Muscle of leg (tissue), 11 donors: ENCODE data around the gene CIZ1. TPM values are rescaled to one million over a fixed set of nuclear protein-coding genes. Genes with fewer than 3 reads are reported as not detected.

Source experiments
- DNase-seq: peaks from one replicate; pipeline ENCODE4 v3.0.0; 2013
- H3K27ac ChIP-seq: one replicate; pipeline ENCODE4 v1.5.1; 2013; ENCODE audit warnings: mild to moderate bottlenecking, low read length, control low read depth
- H3K27me3 ChIP-seq: one replicate; pipeline ENCODE4 v1.6.1; 2013; ENCODE audit warnings: low read length; ENCODE audit not compliant: control insufficient read depth, insufficient read depth
- H3K36me3 ChIP-seq: one replicate; pipeline ENCODE4 v1.6.1; 2013; ENCODE audit warnings: low read length; ENCODE audit not compliant: control insufficient read depth, insufficient read depth
- H3K4me1 ChIP-seq: one replicate; pipeline ENCODE4 v1.6.1; 2013; ENCODE audit warnings: low read length; ENCODE audit not compliant: control insufficient read depth, insufficient read depth
- H3K4me3 ChIP-seq: one replicate; pipeline ENCODE4 v1.5.1; 2013; ENCODE audit warnings: low read length, control low read depth
- H3K9me3 ChIP-seq: replicated peaks from 2 replicates; pipeline ENCODE4 v1.6.1; 2013; ENCODE audit warnings: low read depth, low read length; ENCODE audit not compliant: control insufficient read depth
- WGBS: methylation state at CpG from one replicate; pipeline ENCODE4 v1.1.5; 2013; ENCODE audit warnings: missing lambda C conversion rate; ENCODE audit not compliant: insufficient coverage; 5-methylcytosine and 5-hydroxymethylcytosine counted together
- polyA plus RNA-seq, 8 donors: library from polyadenylated mRNA; unstranded; fragments of 120-200 nt; gene quantifications; one replicate each; pipeline versions ENCODE4 v1.2.1 to v1.2.3, GENCODE V29; 2013; ENCODE audit warnings: inconsistent platforms in 1 of 8, low replicate concordance in 1 of 8; ENCODE audit not compliant: insufficient read length in 8 of 8, insufficient read depth in 1 of 8
- total RNA-seq: library from RNA; stranded (reverse); fragments of 120-200 nt; gene quantifications from one replicate; pipeline ENCODE4 v1.2.4, GENCODE V29; 2013

CIZ1 gene
- total and polyA plus RNA-seq, 9 donors: 36.4 to 120 (median 102) TPM

DNA sequence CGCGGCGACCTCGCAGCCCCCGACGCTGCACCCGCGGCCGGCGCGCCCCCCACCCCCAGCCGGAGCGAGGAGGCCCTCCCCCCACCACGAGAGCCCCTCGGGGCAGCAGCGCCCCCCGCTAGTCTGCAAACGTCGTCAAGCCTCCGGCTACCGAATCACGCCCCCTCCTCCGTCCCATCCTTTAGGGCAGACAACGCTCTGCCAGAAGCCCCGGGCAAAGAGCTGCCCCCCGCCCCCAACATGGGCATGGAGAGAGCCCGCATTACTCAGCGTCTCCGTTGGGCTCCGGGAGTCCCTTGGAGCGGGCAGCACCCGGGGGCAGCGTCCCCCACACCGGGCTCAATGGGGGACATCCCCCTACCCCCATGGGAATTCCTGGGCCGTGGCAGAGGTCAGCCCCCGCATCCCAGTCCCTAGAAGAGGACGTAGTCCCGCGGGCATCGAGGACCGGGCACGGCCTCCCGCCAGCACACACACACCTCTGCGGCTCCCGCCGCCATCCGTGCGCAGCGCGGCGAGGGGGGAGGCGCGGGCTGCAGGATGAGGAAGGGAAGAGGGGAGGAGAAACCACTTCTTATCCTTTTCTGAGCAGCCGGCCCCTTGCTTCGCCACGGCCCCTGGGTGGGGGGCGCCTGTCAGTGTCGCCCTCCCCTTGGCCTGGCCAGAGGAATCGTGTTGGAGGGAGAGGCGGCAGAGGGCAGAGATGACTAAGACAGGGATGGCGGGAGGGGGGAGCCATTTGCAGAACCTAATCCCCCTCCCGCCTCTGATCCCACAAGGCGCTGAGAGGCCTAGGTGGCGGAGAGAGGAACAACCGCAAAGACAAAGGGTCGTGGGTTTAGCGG lies 12.6 kb upstream of the CIZ1 start:
- peak overlapping the region; percentile 81 for H3K4me3 ChIP-seq
- no peaks in the 10 kb centered on the region for H3K36me3 ChIP-seq
- H3K27ac ChIP-seq: no peak overlapping the region
- H3K4me1 ChIP-seq: peaks cover 23% of the 10 kb centered on the region
- no peaks in the 10 kb centered on the region for H3K9me3 ChIP-seq
- peaks cover 21% of the 10 kb centered on the region for H3K27me3 ChIP-seq
- peak; percentile 73 for DNase-seq
- 0% methylated on average over 10 of the region's 67 CpGs for WGBS

DNA sequence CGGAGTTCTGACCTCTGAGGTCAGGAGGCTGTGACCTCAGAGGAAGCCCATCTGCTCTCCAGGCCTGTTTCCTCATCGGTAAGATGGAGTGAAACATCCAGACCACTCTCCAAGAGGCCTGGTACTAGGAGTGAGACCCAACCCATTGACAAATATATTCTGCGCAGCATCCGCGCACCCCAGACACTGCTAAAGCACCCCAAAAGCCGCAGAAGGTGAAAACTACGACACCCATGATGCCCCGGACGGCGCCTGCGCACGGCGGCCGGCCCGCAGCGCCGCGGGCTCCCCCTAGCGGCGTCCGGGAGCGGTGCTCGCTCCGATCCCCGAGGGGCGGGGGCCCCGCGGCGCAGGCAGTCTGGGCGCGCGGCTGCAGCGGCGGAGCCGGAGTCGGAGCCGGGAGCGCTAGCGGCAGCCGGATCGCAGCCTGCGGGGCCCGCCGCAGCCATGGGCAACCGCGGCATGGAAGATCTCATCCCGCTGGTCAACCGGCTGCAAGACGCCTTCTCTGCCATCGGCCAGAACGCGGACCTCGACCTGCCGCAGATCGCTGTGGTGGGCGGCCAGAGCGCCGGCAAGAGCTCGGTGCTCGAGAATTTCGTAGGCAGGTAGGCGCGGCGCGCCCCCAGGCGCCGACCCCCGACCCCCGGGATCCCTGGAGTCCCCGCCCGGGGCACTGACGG lies 11.8 kb upstream of the CIZ1 start, which contains the start of gene DNM1:
TSS of gene DNM1 (plus strand) at position 356 of the 683 bp plus-strand sequence. CDS start at position 448, 92 bp downstream.
- H3K27ac ChIP-seq: no peak within 1 kb of the TSS
- peaks cover 21% of the 10 kb centered on the region for H3K27me3 ChIP-seq
- peak within 1 kb of the TSS; percentile 81 for H3K4me3 ChIP-seq
- H3K4me1 ChIP-seq: peaks cover 18% of the 10 kb centered on the region
- H3K9me3 ChIP-seq: no peaks in the 10 kb centered on the region
- WGBS: 0% methylated on average over 58 of the region's 72 CpGs
- DNase-seq: peak; percentile 81
- no peaks in the 10 kb centered on the region for H3K36me3 ChIP-seq

DNA sequence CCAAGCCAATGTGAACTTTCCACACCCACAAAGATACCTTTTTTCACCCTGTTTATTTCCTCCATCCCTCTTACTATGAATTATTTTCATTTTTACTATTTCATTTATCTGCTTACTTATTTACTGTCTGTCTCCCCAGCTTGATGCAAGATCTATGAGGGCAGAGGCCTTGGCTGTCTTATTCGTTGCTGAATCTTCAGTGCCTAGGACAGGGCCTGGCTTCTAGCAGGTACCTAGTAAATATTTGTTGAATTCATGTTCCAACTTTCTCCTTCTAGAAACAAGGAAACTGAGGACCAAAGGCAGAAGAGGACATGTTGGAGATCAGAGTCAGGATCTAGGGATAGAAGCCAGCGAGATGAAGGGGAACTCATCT lies 11.3 kb upstream of the CIZ1 start:
- Histone ChIP-seq H3K36me3 (no peaks in the 10 kb centered on the region), H3K9me3 (no peaks in the 10 kb centered on the region), H3K4me3 (no peak overlapping the region), H3K27ac (no peak overlapping the region), H3K27me3 (peaks cover 21% of the 10 kb centered on the region), H3K4me1 (peaks cover 18% of the 10 kb centered on the region)
- WGBS: 0% methylated on average over 1 of the region's 2 CpGs
- no peak for DNase-seq

DNA sequence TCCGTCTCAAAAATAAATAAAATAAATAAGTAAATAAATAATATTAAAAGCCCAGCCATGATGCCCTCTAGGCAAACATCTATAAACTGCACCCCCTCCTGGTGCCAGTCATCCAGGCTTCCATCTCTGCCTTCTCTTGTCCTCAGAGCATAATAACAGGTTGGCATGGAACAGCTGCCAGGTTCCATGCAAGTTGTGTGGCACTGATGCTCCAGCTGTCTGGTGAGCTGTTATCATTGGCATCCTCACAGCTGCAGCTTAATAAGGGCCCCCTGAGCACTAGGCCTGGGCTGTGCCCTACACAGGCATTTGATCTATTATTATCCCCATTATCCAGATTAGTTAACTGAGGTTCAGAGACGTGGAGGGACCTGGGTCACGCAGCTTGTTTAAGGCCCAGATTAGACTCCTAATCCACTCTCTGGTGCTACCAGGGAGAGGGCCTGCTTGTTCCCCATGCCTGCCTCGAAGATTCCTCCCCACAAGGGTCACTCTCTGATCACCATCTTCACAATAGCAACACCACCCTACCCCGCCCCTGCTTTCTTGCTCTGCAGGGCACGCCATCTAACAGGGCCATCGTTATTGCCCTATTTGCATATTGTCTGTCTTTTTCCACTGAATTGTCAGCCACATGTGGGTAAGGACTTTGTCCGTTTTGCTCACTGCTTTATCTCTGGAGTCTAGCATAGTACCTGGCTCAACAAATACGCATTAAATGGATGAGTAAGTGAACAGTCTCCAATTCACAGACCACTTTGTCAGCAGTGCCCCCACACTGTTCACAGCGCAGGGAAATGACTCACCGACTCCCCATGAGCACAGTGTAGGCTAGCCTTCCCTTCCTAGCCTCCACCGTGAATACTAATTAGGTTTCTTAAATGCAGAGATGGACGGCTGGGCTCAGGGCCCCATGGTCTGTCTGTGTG lies 10.3 kb upstream of the CIZ1 start:
- Histone ChIP-seq H3K4me3 (no peak overlapping the region), H3K27ac (no peak overlapping the region), H3K9me3 (no peaks in the 10 kb centered on the region), H3K4me1 (peaks cover 18% of the 10 kb centered on the region), H3K27me3 (peaks cover 21% of the 10 kb centered on the region), H3K36me3 (no peaks in the 10 kb centered on the region)
- WGBS: 72% methylated on average over 8 of the region's 13 CpGs
- no peak for DNase-seq

DNA sequence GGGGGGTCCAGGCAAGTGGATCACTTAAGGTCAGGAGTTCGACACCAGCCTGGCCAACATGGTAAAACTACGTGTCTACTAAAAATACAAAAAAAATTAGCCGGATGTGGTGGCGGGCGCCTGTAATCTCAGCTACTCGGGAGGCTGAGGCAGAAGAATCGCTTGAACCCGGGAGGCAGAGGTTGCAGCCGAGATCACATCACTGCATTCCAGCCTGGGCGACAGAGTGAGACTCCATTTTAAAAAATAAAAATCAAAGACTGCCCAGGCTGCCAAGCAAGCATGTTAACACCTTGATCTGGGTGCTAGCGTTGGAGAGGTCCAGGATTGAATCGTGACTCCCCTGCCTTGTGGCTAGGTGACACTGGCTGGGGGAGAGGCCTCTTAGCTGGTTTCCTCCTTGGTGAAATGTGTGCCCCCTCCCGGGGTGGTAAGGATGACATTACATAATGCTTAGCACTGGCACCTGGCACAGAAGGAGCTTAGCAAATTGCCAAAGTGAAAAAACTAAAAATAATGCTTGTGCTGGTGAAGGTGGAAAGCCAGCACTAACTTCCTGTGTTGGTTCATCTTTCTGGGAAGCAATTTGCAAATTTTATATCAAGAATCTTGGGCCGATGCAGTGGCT lies 2.2 kb upstream of the CIZ1 start:
- Histone ChIP-seq H3K27me3 (no peaks in the 10 kb centered on the region), H3K9me3 (no peaks in the 10 kb centered on the region), H3K36me3 (peaks cover 17% of the 10 kb centered on the region), H3K4me1 (peaks cover 17% of the 10 kb centered on the region), H3K27ac (peak overlapping the region; percentile 69), H3K4me3 (no peak overlapping the region)
- no peak for DNase-seq
- WGBS: 95% methylated on average over 8 of the region's 14 CpGs

DNA sequence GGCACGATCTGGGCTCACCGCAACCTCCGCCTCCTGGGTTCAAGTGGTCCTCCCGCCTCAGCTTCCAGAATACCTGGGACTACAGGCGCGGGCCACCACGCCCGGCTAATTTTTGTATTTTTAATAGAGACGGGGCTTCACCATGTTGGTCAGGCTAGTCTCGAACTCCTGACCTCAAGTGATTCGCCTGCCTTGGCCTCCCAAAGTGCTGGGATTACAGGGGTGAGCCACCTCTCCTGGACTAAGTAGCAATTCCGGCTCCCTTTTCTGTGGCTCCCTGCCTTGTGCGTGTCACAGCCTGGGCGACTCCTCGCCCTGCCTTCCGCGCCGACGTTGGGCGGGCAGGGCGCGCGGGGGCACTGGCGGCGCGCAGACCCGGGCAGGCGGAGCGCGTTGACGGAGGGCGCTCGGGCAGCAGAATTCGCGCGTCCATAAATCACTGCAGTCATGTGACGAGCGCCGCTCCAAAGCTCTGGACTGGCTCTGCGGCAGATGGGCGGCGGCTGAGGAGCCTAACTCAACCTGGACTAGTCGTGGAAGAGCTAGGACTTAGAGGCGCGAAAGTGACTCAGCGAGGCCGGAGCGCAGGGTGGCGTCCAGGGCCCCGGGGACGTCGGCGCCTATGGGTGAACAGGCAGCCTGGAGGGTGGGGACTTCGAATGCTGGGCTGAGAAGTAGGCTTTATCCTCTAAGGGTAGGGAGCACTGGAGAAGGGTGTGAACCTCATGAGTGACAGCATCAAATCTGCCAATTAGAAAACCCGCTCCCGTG lies 1.4 kb upstream of the CIZ1 start:
- WGBS: 17% methylated on average over 52 of the region's 56 CpGs
- H3K4me1 ChIP-seq: peaks cover 17% of the 10 kb centered on the region
- H3K27ac ChIP-seq: peak overlapping the region; percentile 69
- H3K9me3 ChIP-seq: no peaks in the 10 kb centered on the region
- peaks cover 22% of the 10 kb centered on the region for H3K36me3 ChIP-seq
- DNase-seq: peak; percentile 80
- H3K4me3 ChIP-seq: peak overlapping the region; percentile 35
- no peaks in the 10 kb centered on the region for H3K27me3 ChIP-seq

DNA sequence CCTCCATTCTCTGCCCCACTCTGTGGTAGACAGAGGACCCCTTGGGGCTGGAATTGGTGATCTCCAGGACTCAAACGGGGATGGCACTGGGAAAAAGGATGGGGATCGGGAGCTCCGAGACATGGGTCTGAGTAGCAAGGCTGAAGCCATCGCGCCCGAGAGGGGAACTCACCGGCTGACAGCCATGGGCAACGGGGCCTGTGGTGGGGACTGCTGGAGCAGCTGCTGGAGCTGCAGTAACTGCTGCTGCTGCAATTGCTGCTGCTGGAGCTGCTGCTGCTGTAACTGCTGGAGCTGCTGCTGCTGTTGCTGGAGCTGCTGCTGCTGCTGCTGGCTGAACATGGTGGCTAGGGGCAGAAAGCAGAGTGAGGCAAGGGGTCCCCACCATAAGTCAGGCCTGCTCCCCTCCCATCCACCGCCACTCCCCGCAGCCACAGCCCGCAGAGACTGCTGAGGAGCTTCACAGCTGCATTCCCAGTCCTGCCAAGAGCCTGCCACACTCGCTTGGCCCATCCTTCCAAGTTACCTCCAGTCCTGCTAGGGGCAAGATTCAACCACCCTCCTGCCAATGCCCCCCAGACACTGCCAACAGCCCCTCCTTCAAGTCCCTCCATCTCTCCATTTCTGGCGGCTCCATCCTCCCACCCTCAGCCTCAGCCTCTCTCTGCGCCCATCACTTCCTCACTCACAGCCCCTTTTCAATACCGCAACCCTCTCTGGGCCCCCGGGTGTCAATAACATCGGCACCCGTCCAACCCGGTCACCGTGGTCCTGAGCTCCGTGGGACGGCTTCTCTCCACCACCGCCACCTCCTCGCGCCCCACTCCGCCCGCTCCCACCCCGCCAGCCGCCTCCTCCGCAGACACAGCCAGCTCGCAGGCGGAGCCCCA lies 611 bp downstream of the CIZ1 start:
- DNase-seq: no peak

DNA sequence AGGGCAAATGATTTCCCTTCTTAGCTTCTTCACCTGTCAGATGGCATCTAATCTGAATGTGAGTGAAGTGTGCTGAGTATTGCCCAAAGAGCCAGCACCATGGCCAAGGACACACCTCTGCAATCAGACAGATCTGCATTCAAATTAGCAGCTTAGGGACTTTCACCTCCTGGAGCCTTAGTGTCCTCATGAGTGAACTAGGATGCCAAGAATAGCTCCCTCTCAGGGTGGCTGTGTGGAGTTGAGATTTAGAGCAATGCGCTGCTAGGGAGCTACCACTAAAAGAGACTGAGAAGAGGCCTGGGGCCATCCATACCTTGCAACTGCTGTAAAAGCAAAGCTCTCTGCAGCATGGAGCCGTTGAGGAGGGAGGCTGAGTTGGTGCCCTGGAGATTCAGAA lies 1.4 kb downstream of the CIZ1 start:
- no peak overlapping the region for H3K4me3 ChIP-seq
- no peak for DNase-seq
- no peak overlapping the region for H3K27ac ChIP-seq
- peaks cover 17% of the 10 kb centered on the region for H3K4me1 ChIP-seq
- no peaks in the 10 kb centered on the region for H3K9me3 ChIP-seq
- 86% methylated on average over 1 of the region's 2 CpGs for WGBS
- no peaks in the 10 kb centered on the region for H3K27me3 ChIP-seq
- H3K36me3 ChIP-seq: peaks cover 43% of the 10 kb centered on the region

More for the DNA sequence above, 611 bp downstream of the CIZ1 start:
- 17% methylated on average over 32 of the region's 32 CpGs for WGBS
- Histone ChIP-seq H3K4me3 (peak overlapping the region; percentile 65), H3K27me3 (no peaks in the 10 kb centered on the region), H3K36me3 (peaks cover 36% of the 10 kb centered on the region), H3K9me3 (no peaks in the 10 kb centered on the region), H3K27ac (peak overlapping the region; percentile 44), H3K4me1 (peaks cover 17% of the 10 kb centered on the region)
